Heart left ventricle (tissue), 16 donors: ENCODE data around the gene SUPT4H1. TPM values are rescaled to one million over a fixed set of nuclear protein-coding genes. Genes with fewer than 3 reads are reported as not detected.

Experiments
- ATAC-seq, 4 donors: fragments of 200-7000 bp; cut with Tn5 transposase; one replicate each; pipeline ENCODE4 v1.9.1; 2020 to 2022; ENCODE audit warnings: moderate library complexity in 4 of 4, mild to moderate bottlenecking in 3 of 4, moderate number of reproducible peaks in 1 of 4
- DNase-seq, 5 donors: peaks; one replicate each; pipeline ENCODE4 v3.0.0-alpha.2; 2020
- H3K27ac ChIP-seq, 12 donors: fragments of 200-600 bp; sonication (generic) in 4 of 12; one replicate each; pipeline versions ENCODE4 v1.5.0 to v1.8.0; 2016 to 2022; ENCODE audit warnings: mild to moderate bottlenecking in 2 of 12
- H3K27me3 ChIP-seq, 9 donors: fragments of 200-600 bp; sonication (generic) in 2 of 9; one replicate each; pipeline versions ENCODE4 v1.5.1 to v1.8.0; 2016 to 2022; ENCODE audit warnings: mild to moderate bottlenecking in 3 of 9
- H3K36me3 ChIP-seq, 9 donors: fragments of 200-600 bp; sonication (generic) in 2 of 9; one replicate each; pipeline versions ENCODE4 v1.5.0 to v1.8.0; 2018 to 2022; ENCODE audit warnings: mild to moderate bottlenecking in 2 of 9
- H3K4me1 ChIP-seq, 12 donors: fragments of 200-600 bp; sonication (generic) in 4 of 12; one replicate each; pipeline versions ENCODE4 v1.5.0 to v1.8.0; 2016 to 2022; ENCODE audit warnings: mild to moderate bottlenecking in 3 of 12
- H3K4me3 ChIP-seq, 12 donors: fragments of 200-600 bp; sonication (generic) in 4 of 12; one replicate each; pipeline versions ENCODE4 v1.5.0 to v1.8.0; 2017 to 2022; ENCODE audit warnings: mild to moderate bottlenecking in 9 of 12, moderate library complexity in 4 of 12
- H3K9me3 ChIP-seq, 12 donors: fragments of 200-600 bp; sonication (generic) in 4 of 12; one replicate each; pipeline versions ENCODE4 v1.5.0 to v1.8.0; 2016 to 2022; ENCODE audit warnings: mild to moderate bottlenecking in 1 of 12
- POLR2A ChIP-seq, 2 donors: fragments of 450-650 bp; IDR thresholded peaks; one replicate each; pipeline ENCODE4 v1.6.1; 2017; ENCODE audit warnings: antibody characterized with exemption in 2 of 2, mild to moderate bottlenecking in 2 of 2, moderate library complexity in 2 of 2
- WGBS, 4 donors: extraction: QIAGEN DNeasy Blood & Tissue Kit in 2 of 4; methylation state at CpG; one replicate each; pipeline versions ENCODE4 v1.1.5 to v1.1.7; 2013 to 2018; 5-methylcytosine and 5-hydroxymethylcytosine counted together
- intact Hi-C, 10 donors: fragments of 100-400 bp; cut with DNase I; formaldehyde crosslinking; loops; one replicate each; pipeline versions ENCODE4 v1.11.1 to v1.14.2; 2022
- polyA plus RNA-seq, 2 donors: library from polyadenylated mRNA; stranded (reverse); fragments of 200-250 nt; gene quantifications; one replicate each; pipeline ENCODE4 v1.2.3, GENCODE V29; 2013
- total RNA-seq, 9 donors: library from RNA; depleted of rRNA in 2 of 9; stranded (reverse); fragments of >200 nt in 2 of 9; fragmentation: NEBNext Ultra II Directional in 3 of 9; extraction: Animal tissue kit (Norgen Biotek cat#: 25700) in 3 of 9; gene quantifications; one replicate each; pipeline versions ENCODE4 v1.1.0 to v1.2.4, GENCODE V29; 2016 to 2023
- TF ChIP-seq, protein P1 (sequence below), 12 donors: fragments of 200-600 bp; sonication (generic) in 4 of 12; IDR thresholded peaks; one replicate each; pipeline versions ENCODE4 v1.5.0 to v1.8.0; 2018 to 2022; ENCODE audit warnings: antibody characterized with exemption in 12 of 12, mild to moderate bottlenecking in 5 of 12
- donor health status: ischemic (EF 13 %, LVEDD 7.1; RV severe dilation, severe dysfunction).
- donor health status: healthy with polysubstance abuse.
- donor health status: DM: no; HTN: yes; CAD: no.
- donor health status: DM: no; HTN: no; CAD: no.
- donor health status: ischemic (EF 25% LVEDD 6.9; RV normal size, moderate dysfunction).
- donor health status: ischemic (EF 25% LVEDD 5.7; RV mildly dilated, moderate dysfunction).
- donor health status: healthy.
- donor health status: DM: yes; HTN: yes; CAD: no.
- donor health status: ischemic (EF 35%, LVEDD 5.7; RV mildly dilated, moderate dysfunction).
- donor health status: nonischemic (EF 11% LVEDD 7.7; RV severe dilation, severe dysfunction).
- donor health status: DM: yes; HTN: yes; CAD: no.
- donor health status: PGD.
- donor health status: ischemic (EF 29% LVEDD 5.4; RV normal size, mild dysfunction).
- donor health status: nonischemic (EF 23%, LVEDD 6.1; RV moderate dilation, normal function).

SUPT4H1 gene
- total and polyA plus RNA-seq, 11 donors: 44.1 to 92.7 (median 58.0) TPM

DNA sequence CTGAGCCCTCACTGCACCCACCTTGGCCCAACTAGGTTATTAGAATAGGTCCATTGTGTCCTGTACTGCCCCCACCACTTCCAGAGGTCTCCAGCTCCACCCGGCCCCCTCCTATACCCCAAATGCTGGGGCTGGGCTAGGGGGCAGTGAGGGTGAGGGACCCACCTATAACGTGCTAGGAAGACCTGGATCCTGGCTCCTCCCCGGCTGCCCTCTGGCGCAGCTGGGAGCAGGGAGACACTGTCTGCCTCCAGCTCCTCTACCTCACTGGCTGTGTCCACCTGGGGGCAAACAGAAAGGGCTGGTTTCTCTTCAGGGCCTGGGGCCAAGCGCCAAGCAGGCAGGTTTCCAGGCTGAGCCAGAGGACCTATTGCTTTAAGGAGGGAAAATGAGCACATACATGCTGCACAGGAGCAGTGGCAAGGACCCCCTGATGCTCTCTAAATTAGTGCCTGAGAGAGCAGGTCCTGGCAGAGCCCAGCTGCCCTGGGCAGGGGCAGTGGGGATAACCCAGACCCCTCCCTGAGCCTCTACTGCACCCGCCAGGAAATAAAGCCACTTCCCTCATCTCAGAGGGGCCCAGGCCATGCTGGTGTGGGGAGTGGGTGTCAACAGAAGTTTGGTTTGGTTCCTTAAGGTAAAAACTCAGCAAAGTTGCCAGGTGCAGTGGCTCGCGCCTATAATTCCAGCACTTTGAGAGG lies 35.6 kb downstream of the SUPT4H1 start:
- no peak overlapping the region for H3K4me3 ChIP-seq
- no peak for ATAC-seq
- 79 to 95% (median 84%) methylated on average over 3 to 8 of the region's 8 CpGs for WGBS, 4 donors
- peaks cover 0 to 4% (median 0%) of the 10 kb centered on the region in 9 donors for H3K36me3 ChIP-seq
- H3K4me1 ChIP-seq: peaks cover 0 to 3% (median 0%) of the 10 kb centered on the region in 12 donors
- H3K27me3 ChIP-seq: no peaks in the 10 kb centered on the region
- no peak overlapping the region for H3K27ac ChIP-seq
- TF ChIP-seq POLR2A (IDR thresholded peaks at IDR 0.05): no peak
- TF ChIP-seq, protein P1, sequence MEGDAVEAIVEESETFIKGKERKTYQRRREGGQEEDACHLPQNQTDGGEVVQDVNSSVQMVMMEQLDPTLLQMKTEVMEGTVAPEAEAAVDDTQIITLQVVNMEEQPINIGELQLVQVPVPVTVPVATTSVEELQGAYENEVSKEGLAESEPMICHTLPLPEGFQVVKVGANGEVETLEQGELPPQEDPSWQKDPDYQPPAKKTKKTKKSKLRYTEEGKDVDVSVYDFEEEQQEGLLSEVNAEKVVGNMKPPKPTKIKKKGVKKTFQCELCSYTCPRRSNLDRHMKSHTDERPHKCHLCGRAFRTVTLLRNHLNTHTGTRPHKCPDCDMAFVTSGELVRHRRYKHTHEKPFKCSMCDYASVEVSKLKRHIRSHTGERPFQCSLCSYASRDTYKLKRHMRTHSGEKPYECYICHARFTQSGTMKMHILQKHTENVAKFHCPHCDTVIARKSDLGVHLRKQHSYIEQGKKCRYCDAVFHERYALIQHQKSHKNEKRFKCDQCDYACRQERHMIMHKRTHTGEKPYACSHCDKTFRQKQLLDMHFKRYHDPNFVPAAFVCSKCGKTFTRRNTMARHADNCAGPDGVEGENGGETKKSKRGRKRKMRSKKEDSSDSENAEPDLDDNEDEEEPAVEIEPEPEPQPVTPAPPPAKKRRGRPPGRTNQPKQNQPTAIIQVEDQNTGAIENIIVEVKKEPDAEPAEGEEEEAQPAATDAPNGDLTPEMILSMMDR (IDR thresholded peaks at IDR 0.05): no peak
- DNase-seq: peak in 2 of 5 donors; percentile 9 to 20
- H3K9me3 ChIP-seq: no peaks in the 10 kb centered on the region
- intact Hi-C loops: loop anchor here in 4 of 10 donors (5.0 to 10.0 kb wide), 5 partner anchors 58 to 131 kb away; partner anchors contain the start of gene RNF43 (in 3 of the 4)

DNA sequence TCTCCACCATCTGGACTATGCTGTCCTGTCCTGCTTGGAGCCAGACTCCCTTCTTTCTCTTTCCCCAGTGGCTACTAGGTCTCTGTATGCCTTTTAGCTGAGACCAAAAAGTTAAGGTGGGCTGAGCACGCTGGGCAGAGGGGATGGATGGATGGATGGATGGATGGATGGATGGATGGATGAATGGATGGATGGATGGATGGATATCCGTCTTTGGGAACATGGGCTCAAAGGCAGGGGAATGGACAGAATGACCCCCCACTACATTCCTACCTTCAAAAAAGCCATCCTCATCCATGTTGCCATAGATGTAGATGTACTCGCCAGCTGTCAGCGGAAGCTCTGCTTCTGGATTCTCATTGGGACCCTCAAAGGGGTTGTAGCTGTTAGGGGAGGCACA lies 36.3 kb downstream of the SUPT4H1 start:
- peaks cover 0 to 4% (median 0%) of the 10 kb centered on the region in 9 donors for H3K36me3 ChIP-seq
- intact Hi-C loops: loop anchor here in 4 of 10 donors (5.0 to 10.0 kb wide), 5 partner anchors 59 to 132 kb away; partner anchors contain the start of gene RNF43 (in 3 of the 4)
- H3K4me3 ChIP-seq: no peak overlapping the region
- TF ChIP-seq, protein P1 (IDR thresholded peaks at IDR 0.05): no peak
- no peak for TF ChIP-seq POLR2A (IDR thresholded peaks at IDR 0.05)
- peaks cover 0 to 3% (median 0%) of the 10 kb centered on the region in 12 donors for H3K4me1 ChIP-seq
- no peaks in the 10 kb centered on the region for H3K27me3 ChIP-seq
- H3K27ac ChIP-seq: no peak overlapping the region
- H3K9me3 ChIP-seq: no peaks in the 10 kb centered on the region
- ATAC-seq: no peak
- DNase-seq: peak in 1 of 5 donors; percentile 2
- WGBS, 4 donors: 87 to 92% (median 90%) methylated on average over 4 of the region's 4 CpGs

DNA sequence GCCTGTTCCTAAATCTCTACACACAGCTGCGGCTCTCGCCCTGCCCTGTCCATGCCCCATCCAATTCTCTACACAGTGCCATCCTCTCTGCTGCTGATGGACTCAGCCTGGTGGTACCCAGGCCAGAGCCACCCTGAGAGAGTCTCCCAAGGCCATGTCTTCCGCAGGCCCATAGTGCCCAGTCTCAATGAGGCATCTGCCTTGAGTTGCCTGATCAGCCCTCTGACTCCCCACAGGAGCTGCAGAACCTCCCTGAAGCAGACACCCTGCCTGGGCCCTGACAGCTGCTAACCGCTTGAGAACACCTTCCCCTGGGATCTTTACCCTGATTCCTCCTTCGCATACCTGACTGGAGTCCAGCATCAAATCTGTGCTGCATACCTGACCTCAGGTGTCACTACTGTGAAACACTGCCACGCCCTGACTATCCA lies 36.7 kb downstream of the SUPT4H1 start:
- ATAC-seq: no peak
- TF ChIP-seq POLR2A (IDR thresholded peaks at IDR 0.05): no peak
- TF ChIP-seq, protein P1 (IDR thresholded peaks at IDR 0.05): no peak
- intact Hi-C loops: loop anchor here in 4 of 10 donors (5.0 to 10.0 kb wide), 5 partner anchors 60 to 132 kb away; partner anchors contain the start of gene RNF43 (in 3 of the 4)
- Histone ChIP-seq H3K36me3 (peaks cover 0 to 4% (median 0%) of the 10 kb centered on the region in 9 donors), H3K9me3 (no peaks in the 10 kb centered on the region), H3K4me1 (peaks cover 0 to 3% (median 0%) of the 10 kb centered on the region in 12 donors), H3K27me3 (no peaks in the 10 kb centered on the region), H3K4me3 (no peak overlapping the region), H3K27ac (no peak overlapping the region)
- 89 to 93% (median 90%) methylated on average over 6 of the region's 6 CpGs for WGBS, 4 donors
- DNase-seq: peak in 2 of 5 donors; percentile 5 to 47

DNA sequence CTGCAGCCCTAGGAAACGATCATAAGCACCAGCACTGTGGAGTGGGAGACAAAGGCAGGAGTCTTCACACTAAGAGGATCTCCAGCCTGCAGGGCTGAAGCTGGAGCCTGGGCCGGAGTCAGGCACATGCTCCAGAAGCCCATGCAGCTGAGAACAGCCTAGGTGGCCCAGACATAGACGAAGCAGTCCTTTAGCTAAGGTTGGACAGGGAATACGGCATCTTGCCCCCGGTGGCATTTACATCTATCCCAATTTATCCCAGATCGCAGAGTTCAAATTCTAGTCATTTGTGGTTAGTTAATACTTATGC lies 37.3 kb downstream of the SUPT4H1 start:
- H3K27ac ChIP-seq: no peak overlapping the region
- DNase-seq (peak in 2 of 5 donors; percentile 3 to 20), ATAC-seq (no peak)
- H3K36me3 ChIP-seq: no peaks in the 10 kb centered on the region
- 81 to 89% (median 86%) methylated on average over 6 of the region's 6 CpGs for WGBS, 4 donors
- peaks cover 0 to 3% (median 0%) of the 10 kb centered on the region in 12 donors for H3K4me1 ChIP-seq
- intact Hi-C loops: loop anchor here in 4 of 10 donors (5.0 to 10.0 kb wide), 5 partner anchors 60 to 133 kb away; partner anchors contain the start of gene RNF43 (in 3 of the 4)
- H3K9me3 ChIP-seq: no peaks in the 10 kb centered on the region
- H3K4me3 ChIP-seq: no peak overlapping the region
- no peaks in the 10 kb centered on the region for H3K27me3 ChIP-seq
- no peak for TF ChIP-seq POLR2A (IDR thresholded peaks at IDR 0.05)
- TF ChIP-seq, protein P1 (IDR thresholded peaks at IDR 0.05): no peak
